Psoas muscle (tissue), 8 donors: ENCODE results near the gene EXOSC1. TPM values are rescaled to one million over a fixed set of nuclear protein-coding genes. Genes with fewer than 3 reads are reported as not detected.

Experiments
- ATAC-seq, 4 donors: fragments of 200-7000 bp; cut with Tn5 transposase; one replicate each; pipeline ENCODE4 v1.9.1; 2020; ENCODE audit warnings: moderate library complexity in 3 of 4, mild to moderate bottlenecking in 2 of 4
- DNase-seq, 2 donors: peaks; one replicate each; pipeline ENCODE4 v3.0.0-alpha.2; 2020
- H3K27ac ChIP-seq: fragments of 200-600 bp; one replicate; pipeline ENCODE4 v1.8.0; 2022
- H3K27me3 ChIP-seq, 3 donors: fragments of 200-600 bp in 1 of 3; one replicate each; pipeline versions ENCODE4 v1.6.1 to v1.8.0; 2013 to 2022; ENCODE audit warnings: low read length in 2 of 3, mild to moderate bottlenecking in 2 of 3, moderate library complexity in 1 of 3; ENCODE audit not compliant: insufficient read depth in 3 of 3
- H3K36me3 ChIP-seq, 2 donors: fragments of 200-600 bp in 1 of 2; one replicate each; pipeline versions ENCODE4 v1.6.1 to v1.8.0; 2013 to 2022; ENCODE audit warnings: low read depth in 1 of 2, mild to moderate bottlenecking in 1 of 2, moderate library complexity in 1 of 2; ENCODE audit not compliant: insufficient read depth in 1 of 2
- H3K4me1 ChIP-seq: fragments of 200-600 bp; one replicate; pipeline ENCODE4 v1.8.0; 2022
- H3K4me3 ChIP-seq: fragments of 200-600 bp; one replicate; pipeline ENCODE4 v1.8.0; 2022; ENCODE audit warnings: mild to moderate bottlenecking
- H3K9me3 ChIP-seq: fragments of 200-600 bp; one replicate; pipeline ENCODE4 v1.8.0; 2022
- CTCF ChIP-seq: fragments of 200-600 bp; IDR thresholded peaks from one replicate; pipeline ENCODE4 v1.8.0; 2022; ENCODE audit warnings: antibody characterized with exemption
- WGBS, 3 donors: extraction: QIAGEN DNeasy Blood & Tissue Kit; methylation state at CpG; one replicate each; pipeline versions ENCODE4 v1.1.6 to v1.1.7; 2013; 5-methylcytosine and 5-hydroxymethylcytosine counted together
- intact Hi-C, 2 donors: fragments of 100-400 bp; cut with DNase I; formaldehyde crosslinking; loops; one replicate each; pipeline versions ENCODE4 v1.11.0 to v1.14.2; 2022
- polyA plus RNA-seq, 3 donors: library from polyadenylated mRNA; stranded (reverse); fragments of 200-250 nt; gene quantifications; one replicate each; pipeline ENCODE4 v1.2.3, GENCODE V29; 2013
- total RNA-seq, 4 donors: library from RNA; stranded (reverse); fragmentation: NEBNext Ultra II Directional in 2 of 4; extraction: Animal tissue kit (Norgen Biotek cat#: 25700) in 2 of 4; gene quantifications; one replicate each; pipeline versions ENCODE4 v1.2.1 to v1.2.4, GENCODE V29; 2021 to 2023
- donor health status: healthy with polysubstance abuse.
- donor health status: DM: no; HTN: no; CAD: no; lungs with moderate emphysema.
- donor health status: Bipolar disorder and iron deficiency.
- donor health status: healthy.
- donor health status: DM: yes; HTN: yes; CAD: no.
- donor health status: DM: no; HTN: no; CAD: no.
- donor health status: DM: no; HTN: no; CAD: no.
- donor health status: DM: yes; HTN: yes; CAD: no.

Gene EXOSC1
- total and polyA plus RNA-seq, 7 donors: 14.0 to 36.5 (median 20.4) TPM

GRCh38 chr10:97451605-97452004 lies 5.8 kb upstream of the EXOSC1 start:
- peak in 2 of 4 donors; percentile 4 to 19 for ATAC-seq
- Histone ChIP-seq H3K36me3 (peaks cover 3 to 43% of the 10 kb centered on the region in 2 donors), H3K27ac (no peak overlapping the region), H3K27me3 (no peaks in the 10 kb centered on the region), H3K9me3 (no peaks in the 10 kb centered on the region), H3K4me3 (no peak overlapping the region), H3K4me1 (peaks cover 21% of the 10 kb centered on the region)
- TF ChIP-seq CTCF: no peak
- DNase-seq: no peak
- 91 to 96% (median 95%) methylated on average over 14 to 17 of the region's 17 CpGs for WGBS, 3 donors
- intact Hi-C loops: no loop called here

GRCh38 chr10:97450828-97451227 lies 5.0 kb upstream of the EXOSC1 start:
- peaks cover 23% of the 10 kb centered on the region for H3K4me1 ChIP-seq
- H3K27ac ChIP-seq: no peak overlapping the region
- WGBS, 3 donors: 38 to 51% (median 47%) methylated on average over 2 of the region's 2 CpGs
- H3K9me3 ChIP-seq: no peaks in the 10 kb centered on the region
- intact Hi-C loops: no loop called here
- H3K27me3 ChIP-seq: no peaks in the 10 kb centered on the region
- no peak for DNase-seq
- H3K36me3 ChIP-seq: peaks cover 3 to 35% of the 10 kb centered on the region in 2 donors
- no peak for TF ChIP-seq CTCF
- ATAC-seq: no peak
- no peak overlapping the region for H3K4me3 ChIP-seq

- H3K27me3 ChIP-seq: no peaks in the 10 kb centered on the region
- H3K27ac ChIP-seq: peak overlapping the region; percentile 24
- peak; percentile 1 to 31 (median 2) for ATAC-seq
- peak overlapping the region; percentile 87 for H3K4me3 ChIP-seq
- TF ChIP-seq CTCF: no peak
- peaks cover 29% of the 10 kb centered on the region for H3K4me1 ChIP-seq
- intact Hi-C loops: no loop called here
- H3K9me3 ChIP-seq: no peaks in the 10 kb centered on the region
- no peak for DNase-seq
- peaks cover 0 to 27% of the 10 kb centered on the region in 2 donors for H3K36me3 ChIP-seq
- 2 to 3% (median 2%) methylated on average over 13 of the region's 13 CpGs for WGBS, 3 donors
Measured at GRCh38 chr10:97445357-97445721, 467 bp downstream of the EXOSC1 start.

- Histone ChIP-seq H3K9me3 (no peaks in the 10 kb centered on the region), H3K27me3 (no peaks in the 10 kb centered on the region), H3K4me1 (peaks cover 29% of the 10 kb centered on the region), H3K36me3 (peaks cover 0 to 38% of the 10 kb centered on the region in 2 donors), H3K4me3 (no peak overlapping the region), H3K27ac (no peak overlapping the region)
- TF ChIP-seq CTCF: no peak
- intact Hi-C loops: no loop called here
- ATAC-seq (no peak), DNase-seq (no peak)
- 91 to 96% (median 92%) methylated on average over 1 of the region's 1 CpG for WGBS, 3 donors
Measured at GRCh38 chr10:97444212-97444611, 1.6 kb downstream of the EXOSC1 start.

GRCh38 chr10:97442277-97442676 lies 3.5 kb downstream of the EXOSC1 start:
- DNase-seq (no peak), ATAC-seq (no peak)
- intact Hi-C loops: no loop called here
- H3K9me3 ChIP-seq: no peaks in the 10 kb centered on the region
- no peaks in the 10 kb centered on the region for H3K27me3 ChIP-seq
- no peak for TF ChIP-seq CTCF
- WGBS, 3 donors: 93 to 100% (median 98%) methylated on average over 1 of the region's 1 CpG
- no peak overlapping the region for H3K4me3 ChIP-seq
- H3K36me3 ChIP-seq: peaks cover 3 to 57% of the 10 kb centered on the region in 2 donors
- H3K4me1 ChIP-seq: peaks cover 21% of the 10 kb centered on the region
- no peak overlapping the region for H3K27ac ChIP-seq
